Naive thymus-derived CD8-positive, alpha-beta T cell (primary cell): ENCODE results near the gene CAV1. TPM values are rescaled to one million over a fixed set of nuclear protein-coding genes. Genes with fewer than 3 reads are reported as not detected.

Experiments used
- ATAC-seq, 2 donors: fragments of 150-1000 bp; cut with Tn5 transposase in 1 of 2; sonication (Bioruptor Pico), chemical (Tn5 transposase) in 1 of 2; 1 replicate in 1 of 2; 2 replicates in 1 of 2; pipeline ENCODE4 v1.10.0; 2021; ENCODE audit warnings: mild to moderate bottlenecking in 2 of 2, moderate library complexity in 2 of 2
- POLR2A ChIA-PET: fragments of 350-600 bp; sonication (Branson Sonifier 250); formaldehyde crosslinking; loops from one replicate; lab custom pipeline; 2021; ENCODE audit warnings: antibody characterized with exemption; lab: Charles Lee
- DNase-seq, 10 donors: peaks; one replicate each; pipeline versions ENCODE4 v3.0.0 to v3.0.0-alpha.2; 2020 to 2022
- H3K27ac Mint-ChIP-seq, 10 donors: one replicate each; pipeline ENCODE4 v1.8.0; 2020 to 2022; ENCODE audit warnings: mild to moderate bottlenecking in 10 of 10, mixed read lengths in 10 of 10, moderate library complexity in 4 of 10, inconsistent platforms in 1 of 10
- H3K27me3 Mint-ChIP-seq, 5 donors: one replicate each; pipeline ENCODE4 v1.8.0; 2021 to 2022; ENCODE audit warnings: mixed read lengths in 5 of 5
- H3K36me3 Mint-ChIP-seq, 3 donors: one replicate each; pipeline ENCODE4 v1.8.0; 2020 to 2022; ENCODE audit warnings: mixed read lengths in 3 of 3, mild to moderate bottlenecking in 2 of 3, inconsistent platforms in 1 of 3
- H3K4me1 Mint-ChIP-seq, 4 donors: one replicate each; pipeline ENCODE4 v1.8.0; 2021 to 2022; ENCODE audit warnings: mixed read lengths in 4 of 4
- H3K4me3 Mint-ChIP-seq, 10 donors: one replicate each; pipeline ENCODE4 v1.8.0; 2020 to 2022; ENCODE audit warnings: mild to moderate bottlenecking in 10 of 10, mixed read lengths in 10 of 10, moderate library complexity in 6 of 10, inconsistent platforms in 1 of 10
- H3K9me3 Mint-ChIP-seq, 9 donors: one replicate each; pipeline ENCODE4 v1.8.0; 2020 to 2022; ENCODE audit warnings: mixed read lengths in 9 of 9, mild to moderate bottlenecking in 3 of 9, inconsistent platforms in 1 of 9, moderate library complexity in 1 of 9
- polyA plus RNA-seq, 3 donors: library from polyadenylated mRNA; unstranded; fragments of 300-500 nt; fragmentation: Illumina TruSeq; gene quantifications; one replicate each; pipeline ENCODE4 v1.2.3, GENCODE V29; 2021
- total RNA-seq, 8 experiments: library from RNA in 2 of 8; stranded (reverse) in 2 of 8; gene quantifications; one replicate each; pipeline ENCODE4 v1.2.3 and lab custom pipeline; 2021 to 2026

Gene CAV1
- total and polyA plus RNA-seq, 5 experiments from 2014 or later: not detected

DNA sequence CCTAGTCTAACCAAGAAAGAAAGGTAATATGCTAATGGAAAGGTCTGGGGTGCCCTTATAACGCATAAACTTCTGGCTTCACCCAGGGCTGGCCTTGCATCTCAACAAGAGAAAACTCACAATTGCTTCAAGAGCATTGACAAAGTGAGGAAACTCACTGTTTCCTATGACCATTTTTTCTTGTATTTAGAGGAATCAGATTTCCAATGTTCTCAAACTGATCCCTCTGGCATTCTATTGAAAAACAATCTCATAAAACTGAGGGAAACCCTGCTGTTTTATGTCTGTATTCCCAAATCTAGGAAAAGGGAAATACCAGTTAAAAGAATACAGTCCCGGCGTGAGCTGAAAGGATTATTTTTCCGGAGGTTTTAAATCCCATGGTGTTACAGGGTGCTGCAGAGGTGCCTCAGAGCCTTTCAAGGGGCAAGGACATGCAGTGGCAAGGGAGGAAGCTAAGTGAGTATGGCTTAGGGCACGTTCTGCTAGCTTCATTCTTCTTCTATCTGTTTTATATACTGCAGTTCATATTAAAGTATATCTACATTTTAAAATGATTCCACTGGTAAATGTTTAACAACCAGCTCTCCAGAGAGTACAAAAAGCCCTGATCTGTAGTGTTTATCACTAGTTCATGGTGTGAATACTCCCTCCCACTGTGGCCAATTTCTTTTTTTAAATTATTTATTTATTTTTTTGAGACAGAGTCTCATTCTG lies 68.7 kb downstream of the CAV1 start:
- POLR2A ChIA-PET: no interaction called here
- DNase-seq (no peak), ATAC-seq (no peak)
- Mint-ChIP-seq H3K4me3 (no peak overlapping the region), H3K27me3 (peaks cover 7 to 47% (median 33%) of the 10 kb centered on the region in 5 donors), H3K4me1 (peaks cover 7 to 19% (median 13%) of the 10 kb centered on the region in 4 donors), H3K36me3 (no peaks in the 10 kb centered on the region), H3K27ac (no peak overlapping the region), H3K9me3 (no peaks in the 10 kb centered on the region)

DNA sequence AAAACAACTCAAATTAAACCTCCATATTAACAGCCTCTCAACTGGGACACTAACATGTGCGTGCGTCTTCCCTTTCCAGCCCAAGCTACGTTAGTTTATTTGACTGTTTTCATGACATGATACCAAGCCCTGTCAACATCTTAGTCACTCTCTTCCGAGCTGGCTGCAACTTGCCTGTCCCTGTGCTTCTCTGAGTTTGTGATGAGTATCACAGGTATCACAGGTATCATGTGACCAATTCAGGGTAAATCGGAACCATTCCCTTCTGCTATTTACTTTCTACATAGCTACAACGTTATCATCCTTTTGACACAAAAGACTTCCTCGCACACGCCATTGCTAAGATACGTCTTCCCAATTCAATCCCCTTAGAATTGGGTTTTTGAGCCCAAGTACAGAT lies 70.2 kb downstream of the CAV1 start:
- H3K36me3 Mint-ChIP-seq: no peaks in the 10 kb centered on the region
- DNase-seq (no peak), ATAC-seq (no peak)
- H3K9me3 Mint-ChIP-seq: no peaks in the 10 kb centered on the region
- H3K4me3 Mint-ChIP-seq: no peak overlapping the region
- POLR2A ChIA-PET: no interaction called here
- peaks cover 7 to 13% (median 11%) of the 10 kb centered on the region in 4 donors for H3K4me1 Mint-ChIP-seq
- H3K27ac Mint-ChIP-seq: no peak overlapping the region
- peaks cover 7 to 47% (median 33%) of the 10 kb centered on the region in 5 donors for H3K27me3 Mint-ChIP-seq

DNA sequence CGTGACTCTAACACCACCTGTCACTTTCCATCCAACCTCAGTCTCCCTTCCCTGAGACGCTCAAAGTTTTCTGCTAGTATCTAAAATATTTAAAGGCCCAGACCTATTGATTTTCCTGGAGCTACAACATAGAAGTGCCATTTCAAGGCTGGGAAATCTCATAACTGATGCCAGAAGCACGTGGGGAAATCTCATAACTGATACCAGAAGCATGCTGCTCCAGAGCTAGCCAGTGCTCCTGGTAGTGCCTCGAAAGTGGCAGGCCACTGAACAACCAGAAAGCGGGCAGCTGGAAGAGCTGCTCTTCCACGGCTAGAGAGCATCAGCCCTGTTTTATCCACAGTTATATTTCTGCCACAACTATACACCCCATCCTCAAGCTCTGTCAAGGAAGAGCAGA lies 72.5 kb downstream of the CAV1 start:
- POLR2A ChIA-PET: no interaction called here
- Mint-ChIP-seq H3K27me3 (peaks cover 4 to 37% (median 27%) of the 10 kb centered on the region in 5 donors), H3K4me1 (peaks cover 2 to 12% (median 3%) of the 10 kb centered on the region in 4 donors), H3K27ac (no peak overlapping the region), H3K36me3 (no peaks in the 10 kb centered on the region), H3K4me3 (no peak overlapping the region), H3K9me3 (no peaks in the 10 kb centered on the region)
- DNase-seq (no peak), ATAC-seq (no peak)

DNA sequence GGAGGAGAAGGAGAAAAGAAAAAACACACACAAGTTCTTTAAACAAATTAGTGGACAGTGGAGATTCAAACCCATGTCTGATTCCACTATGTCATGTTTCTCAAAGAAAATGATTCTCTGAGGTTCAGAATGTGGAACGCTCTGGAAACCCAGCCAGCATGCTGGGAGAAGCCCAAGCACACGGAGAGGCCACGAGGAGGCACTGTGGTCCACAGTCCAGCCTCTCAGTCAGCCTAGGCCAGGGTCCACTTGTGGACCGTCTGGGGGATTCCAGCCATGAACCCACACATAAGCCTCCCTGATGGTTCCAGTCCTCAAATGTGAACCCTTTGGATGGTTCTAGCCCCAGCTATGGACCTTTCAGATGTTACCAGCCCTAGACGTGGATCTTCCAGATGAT lies 73.4 kb downstream of the CAV1 start:
- DNase-seq: no peak
- Mint-ChIP-seq H3K4me1 (peaks cover 0 to 9% (median under 1%) of the 10 kb centered on the region in 4 donors), H3K27ac (no peak overlapping the region), H3K27me3 (peaks cover 1 to 31% (median 21%) of the 10 kb centered on the region in 5 donors), H3K4me3 (no peak overlapping the region), H3K9me3 (no peaks in the 10 kb centered on the region), H3K36me3 (no peaks in the 10 kb centered on the region)
- POLR2A ChIA-PET: no interaction called here
- no peak for ATAC-seq

DNA sequence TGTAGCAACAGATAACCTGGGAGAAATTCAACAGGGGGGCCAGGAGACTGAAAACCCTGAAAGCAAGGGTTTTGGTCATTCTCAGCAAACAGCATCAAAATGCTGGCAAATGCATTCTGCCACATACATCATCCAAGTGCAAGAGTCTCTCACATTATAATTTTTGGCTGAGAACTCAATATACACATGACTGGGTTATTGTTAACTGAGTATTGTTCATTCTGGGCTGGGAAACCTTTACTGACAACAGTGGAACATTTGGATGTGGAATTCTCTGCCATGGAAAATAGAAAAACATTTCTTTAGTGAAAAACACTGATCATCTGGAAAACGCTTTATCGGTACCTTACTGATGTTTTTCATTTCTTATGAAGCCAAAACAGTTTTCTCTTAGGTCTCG lies 74.0 kb downstream of the CAV1 start:
- no peak overlapping the region for H3K4me3 Mint-ChIP-seq
- ATAC-seq (no peak), DNase-seq (no peak)
- peaks cover 1 to 26% (median 19%) of the 10 kb centered on the region in 5 donors for H3K27me3 Mint-ChIP-seq
- no peaks in the 10 kb centered on the region for H3K36me3 Mint-ChIP-seq
- no peak overlapping the region for H3K27ac Mint-ChIP-seq
- no peaks in the 10 kb centered on the region for H3K9me3 Mint-ChIP-seq
- POLR2A ChIA-PET: no interaction called here
- peaks cover 0 to 9% (median 0%) of the 10 kb centered on the region in 4 donors for H3K4me1 Mint-ChIP-seq

DNA sequence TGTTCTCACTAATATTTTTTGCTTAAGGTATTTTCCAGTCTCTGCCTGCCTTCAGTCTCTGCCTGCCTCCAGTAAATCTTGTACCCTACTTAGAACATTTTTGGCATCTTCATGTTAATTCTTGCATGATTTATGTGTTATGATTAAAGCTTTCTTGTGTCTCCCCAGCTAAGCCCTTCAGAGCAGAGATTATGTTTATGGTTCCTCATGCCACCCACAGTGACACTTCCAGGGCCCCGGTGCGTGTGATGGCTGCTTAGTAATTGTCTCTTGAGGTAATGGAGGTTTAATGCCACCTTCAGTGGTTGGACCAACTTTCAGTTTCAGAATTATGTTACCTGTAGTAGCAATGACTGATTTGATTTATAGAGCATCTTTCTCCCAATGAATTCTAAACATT lies 76.6 kb downstream of the CAV1 start:
- H3K4me1 Mint-ChIP-seq: peaks cover 0 to 9% (median 0%) of the 10 kb centered on the region in 4 donors
- H3K27ac Mint-ChIP-seq: no peak overlapping the region
- POLR2A ChIA-PET: no interaction called here
- H3K4me3 Mint-ChIP-seq: no peak overlapping the region
- DNase-seq (no peak), ATAC-seq (no peak)
- H3K27me3 Mint-ChIP-seq: peaks cover 0 to 19% (median 12%) of the 10 kb centered on the region in 5 donors
- no peaks in the 10 kb centered on the region for H3K9me3 Mint-ChIP-seq
- H3K36me3 Mint-ChIP-seq: no peaks in the 10 kb centered on the region

DNA sequence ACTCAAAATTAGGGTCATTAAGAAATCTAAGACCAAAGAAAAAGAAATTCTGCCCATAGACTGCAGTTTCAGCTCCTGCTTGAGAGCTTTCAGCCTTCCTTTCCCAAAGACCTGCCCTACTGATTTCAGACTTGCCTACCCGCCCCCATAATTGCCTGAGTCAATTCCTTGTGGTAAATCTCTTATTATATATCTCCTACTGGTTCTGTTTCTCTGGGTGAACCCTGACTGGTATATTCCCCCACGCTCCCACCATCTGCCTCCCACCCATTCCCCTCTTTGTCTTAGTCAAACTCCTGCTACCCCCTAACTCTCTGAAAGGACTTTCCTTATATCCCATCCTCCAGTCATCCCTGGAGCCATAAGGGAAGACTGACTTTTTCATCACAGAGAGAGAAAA lies 82.5 kb downstream of the CAV1 start:
- no peak for ATAC-seq
- no peak for DNase-seq
- POLR2A ChIA-PET: no interaction called here
- Mint-ChIP-seq H3K4me1 (peaks cover 0 to 3% (median 0%) of the 10 kb centered on the region in 4 donors), H3K27me3 (peaks cover 10 to 23% (median 18%) of the 10 kb centered on the region in 5 donors), H3K4me3 (no peak overlapping the region), H3K36me3 (peaks cover 0 to 1% (median 0%) of the 10 kb centered on the region in 3 donors), H3K27ac (no peak overlapping the region), H3K9me3 (peaks cover 0 to 7% (median 0%) of the 10 kb centered on the region in 9 donors)

DNA sequence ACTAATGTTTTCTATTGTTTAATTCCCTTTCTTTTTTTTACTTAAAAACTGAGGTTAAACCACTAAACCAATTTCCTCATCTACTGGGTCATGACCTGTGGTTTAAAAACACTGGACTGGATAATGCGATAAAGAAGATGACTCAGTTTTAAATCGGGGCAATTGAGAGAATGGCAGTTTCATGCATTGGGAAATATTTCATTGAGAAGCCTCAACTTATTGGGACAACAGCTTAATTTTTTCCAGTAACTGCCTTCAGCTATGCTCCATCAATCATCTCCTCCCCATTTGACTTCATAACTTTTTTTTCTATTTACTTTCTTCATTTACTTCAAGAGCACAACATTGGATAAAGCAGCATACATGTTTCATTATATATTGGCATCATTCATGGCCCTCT lies 85.4 kb downstream of the CAV1 start:
- Mint-ChIP-seq H3K36me3 (peaks cover 0 to 1% (median 0%) of the 10 kb centered on the region in 3 donors), H3K27me3 (peaks cover 20 to 37% (median 21%) of the 10 kb centered on the region in 5 donors), H3K4me3 (no peak overlapping the region), H3K9me3 (peaks cover 0 to 7% (median 0%) of the 10 kb centered on the region in 9 donors), H3K4me1 (peaks cover 0 to 3% (median 0%) of the 10 kb centered on the region in 4 donors), H3K27ac (no peak overlapping the region)
- POLR2A ChIA-PET: no interaction called here
- no peak for ATAC-seq
- no peak for DNase-seq

DNA sequence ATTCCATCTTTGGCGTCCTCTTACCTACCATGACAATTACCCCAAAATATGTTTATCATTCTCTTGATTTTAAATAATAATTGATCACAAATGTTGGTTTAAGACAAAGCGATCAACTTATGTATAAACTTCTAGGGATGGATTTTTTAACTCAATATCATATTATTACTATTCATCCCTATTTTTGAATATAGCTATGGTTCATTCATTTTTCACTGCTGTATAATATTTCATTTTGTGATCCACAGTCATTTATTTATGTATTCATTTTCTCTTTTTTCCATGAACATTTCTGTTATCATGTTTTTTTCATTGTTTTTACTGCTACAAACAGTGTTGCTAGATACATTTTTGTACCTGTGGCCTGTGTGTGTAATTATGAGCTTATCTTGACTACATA lies 85.9 kb downstream of the CAV1 start:
- H3K4me1 Mint-ChIP-seq: peaks cover 0 to 3% (median 0%) of the 10 kb centered on the region in 4 donors
- H3K27me3 Mint-ChIP-seq: peaks cover 19 to 38% (median 21%) of the 10 kb centered on the region in 5 donors
- H3K27ac Mint-ChIP-seq: no peak overlapping the region
- peaks cover 0 to 1% (median 0%) of the 10 kb centered on the region in 3 donors for H3K36me3 Mint-ChIP-seq
- POLR2A ChIA-PET: no interaction called here
- H3K4me3 Mint-ChIP-seq: no peak overlapping the region
- H3K9me3 Mint-ChIP-seq: peaks cover 0 to 7% (median 0%) of the 10 kb centered on the region in 9 donors
- DNase-seq (no peak), ATAC-seq (no peak)

Other genes with a start within 250 kb of the CAV1 start
- not detected for gene CAV2, start 25.3 kb upstream of the CAV1 start, total RNA-seq
- gene CAV2, start 25.3 kb upstream of the CAV1 start, polyA plus RNA-seq: not detected
- not detected for gene MET, start 147.2 kb downstream of the CAV1 start, total RNA-seq
- gene MET, start 147.2 kb downstream of the CAV1 start, polyA plus RNA-seq: not detected